Measurements from ENCODE around the gene HTR1B. TPM values are rescaled to one million over a fixed set of nuclear protein-coding genes. Genes with fewer than 3 reads are reported as not detected.
A peak's percentile ranks its signal among the peaks of the same experiment; 100 is the strongest.

HTR1B gene
- total RNA-seq (2011; cell fraction: chromatin; rRNA removed; ENCODE audit: low replicate concordance) = not detected in 2 replicates
- not detected in 2 replicates for total RNA-seq (2011; cell fraction: nucleolus; rRNA removed)
- not detected in 2 replicates for total RNA-seq (2011; cell fraction: nucleoplasm; rRNA removed)
- total RNA-seq (2014; rRNA removed) (not detected in 2 replicates), total RNA-seq (2014; rRNA removed; fragmentation: Illumina TruSeq; extraction: Trizol) (not detected in 2 replicates), total RNA-seq (2015; rRNA removed; fragmentation: Illumina TruSeq; extraction: Trizol) (not detected in 2 replicates), total RNA-seq (2021) (not detected in 2 replicates), polyA plus RNA-seq (2011; rRNA removed) (not detected in 2 replicates), polyA plus RNA-seq (2014; fragmentation: Illumina TruSeq; extraction: Trizol) (not detected in 2 replicates), polyA plus RNA-seq (2014; fragmentation: Nextera tagmentation; extraction: Ambion mirVana) (not detected), polyA plus RNA-seq (2014; rRNA removed) (not detected in 2 replicates), polyA minus RNA-seq (2011; rRNA and poly(A)+ RNA removed) (not detected in 2 replicates), Bru-seq, nascent RNA (not detected), BruChase-seq, experiment 1, labeled RNA remaining after a 2-hour chase (percentile 16 among the genes with signal in this experiment), BruChase-seq, experiment 2, labeled RNA remaining after a 6-hour chase (not detected)
- polyA plus RNA-seq (2011; cell fraction: cytosol; rRNA removed) = not detected in 2 replicates
- polyA plus RNA-seq (2011; cell fraction: nucleus; rRNA removed) = not detected in 2 replicates
- polyA plus RNA-seq (2012) = not detected in 2 replicates
- not detected in 2 replicates for polyA minus RNA-seq (2011; cell fraction: cytosol; rRNA and poly(A)+ RNA removed)
- polyA minus RNA-seq (2011; cell fraction: nucleus; rRNA and poly(A)+ RNA removed) = not detected in 2 replicates
- long read RNA-seq, experiment 1 = 0 reads
- long read RNA-seq, experiment 2 = 0 reads
- long read RNA-seq, experiment 3 = 0 reads

DNA sequence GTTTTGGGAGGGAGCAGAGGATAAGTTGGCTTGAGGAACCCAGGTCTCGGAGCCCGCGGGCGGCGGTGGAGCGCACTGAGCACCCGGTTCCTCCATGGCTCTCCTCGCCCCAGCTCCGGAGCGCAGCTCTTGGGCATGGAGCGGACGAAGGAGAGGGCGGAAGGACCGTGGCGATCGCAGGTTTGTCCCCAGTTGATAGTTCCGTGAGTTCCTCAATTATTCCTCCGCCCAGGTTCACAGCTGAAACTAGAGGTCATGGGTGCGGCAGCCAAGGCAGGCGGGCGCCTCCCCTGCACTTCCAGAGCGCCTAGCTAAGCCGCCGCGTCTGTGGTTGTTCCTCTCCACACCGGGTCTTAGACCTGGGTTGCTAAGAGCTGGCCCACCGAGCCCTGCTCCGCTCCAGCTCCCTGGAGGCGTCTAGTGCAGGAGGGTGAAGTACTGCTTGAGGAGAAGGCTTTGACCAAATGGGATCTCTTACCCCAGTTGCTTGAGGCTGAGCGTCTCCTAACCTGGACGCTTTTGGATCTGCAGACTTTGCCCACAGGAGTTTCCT, at the start of gene HTR1B:
Gene HTR1B, minus strand, starts transcription at position 184 of the 553 bp plus-strand sequence. Its CDS starts 88 bp downstream, at position 96.
- ChIA-PET CTCF (ENCODE audit: low intra/inter-chr PET ratio) (no interaction called here), POLR2A (no interaction called here)
- intact Hi-C loops (cut with micrococcal nuclease) = no loop called here
- WGBS (ENCODE audit: insufficient coverage, low coverage, missing lambda C conversion rate) = 1% methylated on average over 29 of the region's 31 CpGs
- Histone ChIP-seq H3K4me2 (ENCODE audit: insufficient read depth, low read length) (no peak within 1 kb of the TSS), H2AFZ (ENCODE audit: low read depth, low read length) (no peak within 1 kb of the TSS), H3K27me3 (ENCODE audit: control insufficient read depth in 2 of 2, insufficient read depth in 2 of 2, low read length in 2 of 2) (no peaks in the 10 kb centered on the region), H3K9me1 (ENCODE audit: control insufficient read depth, insufficient read depth, low read length) (no peaks in the 10 kb centered on the region), H3K9ac (ENCODE audit: insufficient read depth in 1 of 2, low read depth in 2 of 2, low read length in 2 of 2) (no peak within 1 kb of the TSS), H4K20me1 (replicated peaks; ENCODE audit: control insufficient read depth, insufficient read depth, low read length) (no peaks in the 10 kb centered on the region), H3K4me3 (no peak within 1 kb of the TSS), H3K9me3 (replicated peaks; ENCODE audit: control insufficient read depth, insufficient read depth, low read depth, low read length) (no peaks in the 10 kb centered on the region; the same call in 1 of the 2 replicates), H3K4me1 (replicated peaks in 1 of 2; ENCODE audit: control insufficient read depth in 2 of 2, insufficient read depth in 2 of 2, low read length in 2 of 2) (no peaks in the 10 kb centered on the region), H3K36me3 (ENCODE audit: control insufficient read depth, insufficient read depth, low read length) (no peaks in the 10 kb centered on the region), H3K27ac (ENCODE audit: extremely low read depth, low read depth, low read length) (no peak within 1 kb of the TSS), H3K79me2 (ENCODE audit: control insufficient read depth, insufficient read depth, low read length) (no peaks in the 10 kb centered on the region)
- BruUV-seq (replicated peaks) = no TSS peak
- no peak for FAIRE-seq
- in situ Hi-C loops (cut with MboI) = loop anchor here (25.0 kb wide), 1 partner anchor 1526 kb away; no protein-coding TSS in a partner anchor
- no peak for DNase-seq (ENCODE audit: extremely low read depth in 1 of 4, low spot score in 3 of 4)
- ATAC-seq = no peak
- TF ChIP-seq GMEB1 (CRISPR knock-in tag; IDR thresholded peaks at IDR 0.05) = no peak
- TF ChIP-seq ZNF79 (CRISPR knock-in tag; IDR thresholded peaks at IDR 0.05; ENCODE audit: low read depth) = no peak
- no peak for TF ChIP-seq WHSC1 (IDR thresholded peaks at IDR 0.05; ENCODE audit: low read length)
- no peak for TF ChIP-seq HLTF (IDR thresholded peaks at IDR 0.05)
- no peak for TF ChIP-seq CHAMP1 (IDR thresholded peaks at IDR 0.05)
- TF ChIP-seq CBFA2T3 (IDR thresholded peaks at IDR 0.05) = no peak
